GM10248 (cell line): Measurements from ENCODE around the gene C1orf52.

Experiments used
- CTCF ChIA-PET: fragments of 300-600 bp; sonication (Branson Sonifier 250); formaldehyde crosslinking; extraction: SDS; loops from one replicate; lab custom pipeline; 2021; ENCODE audit warnings: antibody characterized with exemption; lab: Yijun Ruan, JAX
- POLR2A ChIA-PET: fragments of 350-650 bp; sonication (Branson Sonifier 250); formaldehyde crosslinking; extraction: SDS; loops from one replicate; lab custom pipeline; 2020; ENCODE audit warnings: antibody characterized with exemption; lab: Yijun Ruan, JAX
- DNase-seq: peaks from one replicate; pipeline ENCODE4 v3.0.0; 2012; ENCODE audit errors: extremely low spot score
- CTCF ChIP-seq: IDR thresholded peaks from 2 replicates; pipeline ENCODE4 v1.5.1; 2012; ENCODE audit warnings: mild to moderate bottlenecking, low read depth; ENCODE audit errors: extremely low read depth, missing control alignments, control extremely low read depth

The C1orf52 gene

GRCh38 chr1:85290826-85291225, 31.4 kb upstream of the C1orf52 start:
- DNase-seq, result no peak
- no peak for TF ChIP-seq CTCF
- ChIA-PET CTCF (interaction anchor here (1.1 to 1.7 kb wide), 2 partner anchors 10 to 18 kb away, joined by 3 to 7 read pairs; no protein-coding TSS in a partner anchor), POLR2A (no interaction called here)

GRCh38 chr1:85289848-85290335, 30.4 kb upstream of the C1orf52 start:
- POLR2A ChIA-PET, result no interaction called here
- CTCF ChIA-PET, result interaction anchor here (1.7 kb wide), 1 partner anchor 9 kb away, joined by 7 read pairs; no protein-coding TSS in a partner anchor
- DNase-seq, result no peak
- TF ChIP-seq CTCF, result no peak

GRCh38 chr1:85289207-85289847, 29.9 kb upstream of the C1orf52 start:
- CTCF ChIA-PET, result interaction anchor here (1.7 kb wide), 1 partner anchor 8 kb away, joined by 7 read pairs; no protein-coding TSS in a partner anchor
- POLR2A ChIA-PET, result no interaction called here
- no peak for TF ChIP-seq CTCF
- DNase-seq, result no peak

GRCh38 chr1:85284202-85284601, 24.7 kb upstream of the C1orf52 start:
- TF ChIP-seq CTCF, result no peak
- ChIA-PET POLR2A (no interaction called here), CTCF (interaction anchor here (0.8 to 2.0 kb wide), 5 partner anchors 12 to 339 kb away, joined by 3 to 9 read pairs (median 3); partner anchors contain the start of gene C1orf52)
- DNase-seq, result no peak

- no peak for TF ChIP-seq CTCF
- ChIA-PET POLR2A (no interaction called here), CTCF (interaction anchor here (0.7 to 2.0 kb wide), 6 partner anchors 12 to 339 kb away, joined by 3 to 9 read pairs (median 4); partner anchors contain the start of gene C1orf52)
- no peak for DNase-seq
Observed at GRCh38 chr1:85283475-85284199, 24.2 kb upstream of the C1orf52 start.

- ChIA-PET CTCF (no interaction called here), POLR2A (no interaction called here)
- TF ChIP-seq CTCF, result no peak
- no peak for DNase-seq
Observed at GRCh38 chr1:85282424-85282823, 23.0 kb upstream of the C1orf52 start.
